HepG2 (cell line): ENCODE results near the gene SIRT7. TPM values are rescaled to one million over a fixed set of nuclear protein-coding genes. Genes with fewer than 3 reads are reported as not detected.
A peak's percentile ranks its signal among the peaks of the same experiment; 100 is the strongest.

Experiments used
- BORCS8-MEF2B ChIP-seq: sonication (generic); formaldehyde crosslinking; IDR thresholded peaks from 2 replicates; pipeline ENCODE4 v1.8.0; 2022; ENCODE audit warnings: mild to moderate bottlenecking, missing genetic modification reagents
- CBX2 ChIP-seq, 2 experiments: fragments of 200-600 bp in 1 of 2; sonication (generic); formaldehyde crosslinking in 1 of 2; IDR thresholded peaks; 2 replicates each; pipeline versions ENCODE4 v1.7.0 to v1.8.1; 2018 to 2022; ENCODE audit warnings: low read depth in 2 of 2, low read length in 1 of 2, mild to moderate bottlenecking in 1 of 2, missing genetic modification reagents in 1 of 2
- CHD4 ChIP-seq: fragments of 200-600 bp; sonication (generic); IDR thresholded peaks from 2 replicates; pipeline ENCODE4 v1.7.0; 2017; ENCODE audit warnings: mild to moderate bottlenecking, low read length, borderline replicate concordance
- IKZF1 ChIP-seq: fragments of 450-650 bp; IDR thresholded peaks from 2 replicates; pipeline ENCODE4 v1.7.1; 2016
- IKZF4 ChIP-seq: sonication (generic); formaldehyde crosslinking; IDR thresholded peaks from 2 replicates; pipeline ENCODE4 v1.5.1; 2020; ENCODE audit warnings: borderline replicate concordance, mild to moderate bottlenecking, low read depth, missing genetic modification reagents; ENCODE audit errors: not compliant biosample characterization
- MTA1 ChIP-seq: sonication (generic); formaldehyde crosslinking; IDR thresholded peaks from 2 replicates; pipeline ENCODE4 v1.4.0; 2020; ENCODE audit warnings: missing genetic modification reagents, mild to moderate bottlenecking, borderline replicate concordance
- NCOA5 ChIP-seq: sonication (generic); formaldehyde crosslinking; IDR thresholded peaks from 2 replicates; pipeline ENCODE4 v1.4.0; 2020; ENCODE audit warnings: missing genetic modification reagents
- REL ChIP-seq: sonication (generic); formaldehyde crosslinking; conservative IDR thresholded peaks from 2 replicates; pipeline ENCODE4 v1.8.0; 2022; ENCODE audit warnings: mild to moderate bottlenecking, missing genetic modification reagents, moderate library complexity
- RELA ChIP-seq: sonication (generic); formaldehyde crosslinking; IDR thresholded peaks from 2 replicates; pipeline ENCODE4 v1.4.0; 2020; ENCODE audit warnings: missing genetic modification reagents
- REPIN1 ChIP-seq: sonication (generic); formaldehyde crosslinking; IDR thresholded peaks from 2 replicates; pipeline ENCODE4 v1.8.0; 2022; ENCODE audit warnings: missing genetic modification reagents, low read depth, mild to moderate bottlenecking, borderline replicate concordance
- SMYD3 ChIP-seq: sonication (generic); formaldehyde crosslinking; IDR thresholded peaks from 2 replicates; pipeline ENCODE4 v1.8.1; 2023; ENCODE audit warnings: mild to moderate bottlenecking, missing genetic modification reagents
- TFE3 ChIP-seq: IDR thresholded peaks from 2 replicates; pipeline ENCODE4 v1.6.1; 2016
- U2AF1 ChIP-seq: fragments of 200-400 bp; formaldehyde crosslinking; optimal IDR thresholded peaks from 2 replicates; pipeline ENCODE3; 2017; ENCODE audit warnings: mild to moderate bottlenecking, low read depth, low read length
- WIZ ChIP-seq: sonication (generic); formaldehyde crosslinking; IDR thresholded peaks from 2 replicates; pipeline ENCODE4 v1.5.1; 2020; ENCODE audit warnings: mild to moderate bottlenecking, missing genetic modification reagents
- ZBTB14 ChIP-seq: sonication (generic); formaldehyde crosslinking; IDR thresholded peaks from 2 replicates; pipeline ENCODE4 v1.4.0; 2020; ENCODE audit warnings: missing genetic modification reagents
- ZBTB38 ChIP-seq: sonication (generic); formaldehyde crosslinking; IDR thresholded peaks from 2 replicates; pipeline ENCODE4 v1.5.1; 2020; ENCODE audit warnings: mild to moderate bottlenecking, missing genetic modification reagents
- ZFP36L2 ChIP-seq: sonication (generic); formaldehyde crosslinking; IDR thresholded peaks from 2 replicates; pipeline ENCODE4 v1.4.0; 2020; ENCODE audit warnings: missing genetic modification reagents
- ZNF17 ChIP-seq: sonication (generic); formaldehyde crosslinking; IDR thresholded peaks from 2 replicates; pipeline ENCODE4 v1.5.0; 2020; ENCODE audit warnings: mild to moderate bottlenecking, missing genetic modification reagents
- ZNF317 ChIP-seq: sonication (generic); formaldehyde crosslinking; IDR thresholded peaks from 2 replicates; pipeline ENCODE4 v1.5.0; 2020; ENCODE audit warnings: mild to moderate bottlenecking, missing genetic modification reagents
- ZNF510 ChIP-seq: sonication (generic); formaldehyde crosslinking; IDR thresholded peaks from 2 replicates; pipeline ENCODE4 v1.4.0; 2020; ENCODE audit warnings: low read depth, mild to moderate bottlenecking, missing genetic modification reagents
- ZNF564 ChIP-seq: sonication (generic); formaldehyde crosslinking; IDR thresholded peaks from 2 replicates; pipeline ENCODE4 v1.8.1; 2023; ENCODE audit warnings: mild to moderate bottlenecking, missing genetic modification reagents
- ZNF569 ChIP-seq: sonication (generic); formaldehyde crosslinking; IDR thresholded peaks from 2 replicates; pipeline ENCODE4 v1.5.0; 2020; ENCODE audit warnings: mild to moderate bottlenecking, missing genetic modification reagents, moderate library complexity, borderline replicate concordance
- ZNF576 ChIP-seq: sonication (generic); formaldehyde crosslinking; IDR thresholded peaks from 2 replicates; pipeline ENCODE4 v1.4.0; 2020; ENCODE audit warnings: mild to moderate bottlenecking, missing genetic modification reagents
- polyA plus RNA-seq, 8 experiments: library from polyadenylated mRNA; depleted of rRNA in 3 of 8; stranded (reverse) in 7 of 8; unstranded in 1 of 8; fragments of >200 nt; fragmentation: Illumina TruSeq in 4 of 8; extraction: Trizol in 4 of 8; gene quantifications; 2 replicates each; pipeline versions ENCODE4 v1.2.1 to v1.2.3, GENCODE V29; 2011 to 2016; ENCODE audit warnings: low read depth in 4 of 8, missing spikeins in 1 of 8, mixed read lengths in 1 of 8; ENCODE audit not compliant: insufficient read depth in 1 of 8
- total RNA-seq, 5 experiments: library from RNA; depleted of rRNA; stranded (reverse); fragments of >200 nt; fragmentation: Illumina TruSeq; extraction: Trizol; gene quantifications; 2 replicates each; pipeline ENCODE4 v1.2.3, GENCODE V29; 2016; ENCODE audit warnings: low read depth in 1 of 5
- TF ChIP-seq, protein P1 (sequence below): IDR thresholded peaks from 2 replicates; pipeline ENCODE4 v1.6.1; 2012; ENCODE audit warnings: low read depth, low read length, improper control_type of control experiment

The SIRT7 gene
- total and polyA plus RNA-seq, 2 of the 13 experiments (the other 11 are each of a cell fraction or from before 2014, with no cell fraction given), result 8.3 to 24.8 TPM

- TF ChIP-seq, protein P1, sequence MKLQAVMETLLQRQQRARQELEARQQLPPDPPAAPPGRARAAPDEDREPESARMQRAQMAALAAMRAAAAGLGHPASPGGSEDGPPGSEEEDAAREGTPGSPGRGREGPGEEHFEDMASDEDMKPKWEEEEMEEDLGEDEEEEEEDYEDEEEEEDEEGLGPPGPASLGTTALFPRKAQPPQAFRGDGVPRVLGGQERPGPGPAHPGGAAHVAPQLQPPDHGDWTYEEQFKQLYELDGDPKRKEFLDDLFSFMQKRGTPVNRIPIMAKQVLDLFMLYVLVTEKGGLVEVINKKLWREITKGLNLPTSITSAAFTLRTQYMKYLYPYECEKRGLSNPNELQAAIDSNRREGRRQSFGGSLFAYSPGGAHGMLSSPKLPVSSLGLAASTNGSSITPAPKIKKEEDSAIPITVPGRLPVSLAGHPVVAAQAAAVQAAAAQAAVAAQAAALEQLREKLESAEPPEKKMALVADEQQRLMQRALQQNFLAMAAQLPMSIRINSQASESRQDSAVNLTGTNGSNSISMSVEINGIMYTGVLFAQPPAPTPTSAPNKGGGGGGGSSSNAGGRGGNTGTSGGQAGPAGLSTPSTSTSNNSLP, result no peak
- TF ChIP-seq TFE3, result peak; percentile 9; the same call in 1 of the 2 replicates
- no peak for TF ChIP-seq RELA (CRISPR knock-in tag)
- no peak for TF ChIP-seq MTA1
- no peak for TF ChIP-seq BORCS8-MEF2B (CRISPR knock-in tag)
- no peak for TF ChIP-seq CHD4
- TF ChIP-seq REL, result no peak
- no peak for TF ChIP-seq ZNF569 (CRISPR knock-in tag)
- no peak for TF ChIP-seq ZNF576
- no peak for TF ChIP-seq SMYD3
- no peak for TF ChIP-seq U2AF1
- TF ChIP-seq ZNF317, result no peak
- no peak for TF ChIP-seq WIZ (CRISPR knock-in tag)
- TF ChIP-seq ZNF564 (CRISPR knock-in tag), result no peak
- no peak for TF ChIP-seq REPIN1 (CRISPR knock-in tag)
- 0 out of 2 replicates have a peak, but pooled peaks have one; percentile 22 for TF ChIP-seq ZBTB38 (CRISPR knock-in tag)
- TF ChIP-seq ZFP36L2, result no peak
- no peak for TF ChIP-seq ZNF17 (CRISPR knock-in tag)
- 0 out of 2 replicates have a peak, but pooled peaks have one; percentile 65 for TF ChIP-seq ZNF510 (CRISPR knock-in tag)
- TF ChIP-seq IKZF1, result no peak
- no peak for TF ChIP-seq NCOA5 (CRISPR knock-in tag)
- TF ChIP-seq IKZF4 (CRISPR knock-in tag), result no peak
- no peak for TF ChIP-seq ZBTB14 (CRISPR knock-in tag)
- TF ChIP-seq CBX2 (IDR thresholded peaks at IDR 0.05; ENCODE audit: low read depth, low read length), result no peak
- no peak for TF ChIP-seq CBX2 (CRISPR knock-in tag; IDR thresholded peaks at IDR 0.05; ENCODE audit: low read depth)
Measured at GRCh38 chr17:81916234-81917001, 1.6 kb downstream of the SIRT7 start (continued).
